GM18520 (cell line): Measurements from ENCODE around the gene RUFY3.
"Not testable (repeated sequence)": the region's sequence is repeated elsewhere in the genome, so short reads cannot be mapped to it uniquely, and the experiment has no call there.

Experiments
- ATAC-seq: cut with Tn5 transposase; IDR thresholded peaks from one replicate; pipeline ENCODE4 v1.9.1; 2021; ENCODE audit not compliant: unreplicated experiment

Gene RUFY3, protein sequence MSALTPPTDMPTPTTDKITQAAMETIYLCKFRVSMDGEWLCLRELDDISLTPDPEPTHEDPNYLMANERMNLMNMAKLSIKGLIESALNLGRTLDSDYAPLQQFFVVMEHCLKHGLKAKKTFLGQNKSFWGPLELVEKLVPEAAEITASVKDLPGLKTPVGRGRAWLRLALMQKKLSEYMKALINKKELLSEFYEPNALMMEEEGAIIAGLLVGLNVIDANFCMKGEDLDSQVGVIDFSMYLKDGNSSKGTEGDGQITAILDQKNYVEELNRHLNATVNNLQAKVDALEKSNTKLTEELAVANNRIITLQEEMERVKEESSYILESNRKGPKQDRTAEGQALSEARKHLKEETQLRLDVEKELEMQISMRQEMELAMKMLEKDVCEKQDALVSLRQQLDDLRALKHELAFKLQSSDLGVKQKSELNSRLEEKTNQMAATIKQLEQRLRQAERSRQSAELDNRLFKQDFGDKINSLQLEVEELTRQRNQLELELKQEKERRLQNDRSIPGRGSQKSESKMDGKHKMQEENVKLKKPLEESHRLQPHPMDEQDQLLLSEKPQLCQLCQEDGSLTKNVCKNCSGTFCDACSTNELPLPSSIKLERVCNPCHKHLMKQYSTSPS

GRCh38 chr4:70721747-70722146 lies at the start of gene RUFY3:
RUFY3 (plus strand) TSS chr4:70721964; CDS start chr4:70722574, 610 bp downstream.
- ATAC-seq: no peak

DNA sequence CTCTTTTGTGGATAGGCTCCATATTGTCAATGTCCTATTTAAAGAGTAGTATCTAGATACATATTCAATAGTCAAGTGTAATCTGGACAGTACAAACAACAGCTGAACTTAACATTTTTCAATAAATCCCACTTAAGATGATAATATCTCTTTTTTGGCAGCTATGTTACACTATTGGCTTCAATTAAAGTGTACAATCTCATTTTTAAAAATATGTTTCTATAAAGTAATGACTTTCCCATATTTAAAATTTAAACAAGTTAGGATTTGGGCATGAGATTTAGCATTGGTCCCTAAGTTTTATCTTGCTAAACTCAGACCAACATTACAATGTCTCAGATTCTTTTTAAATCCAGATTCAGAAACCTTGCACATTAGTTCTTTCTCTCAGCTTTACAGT lies 47.6 kb upstream of the RUFY3 start:
- ATAC-seq: no peak

GRCh38 chr4:70674731-70675130 lies 47.0 kb upstream of the RUFY3 start:
- ATAC-seq: no peak

GRCh38 chr4:70676554-70677090 lies 45.1 kb upstream of the RUFY3 start:
- ATAC-seq: no peak

- ATAC-seq: peak; percentile 57
Observed at GRCh38 chr4:70678383-70678999, 43.3 kb upstream of the RUFY3 start.

DNA sequence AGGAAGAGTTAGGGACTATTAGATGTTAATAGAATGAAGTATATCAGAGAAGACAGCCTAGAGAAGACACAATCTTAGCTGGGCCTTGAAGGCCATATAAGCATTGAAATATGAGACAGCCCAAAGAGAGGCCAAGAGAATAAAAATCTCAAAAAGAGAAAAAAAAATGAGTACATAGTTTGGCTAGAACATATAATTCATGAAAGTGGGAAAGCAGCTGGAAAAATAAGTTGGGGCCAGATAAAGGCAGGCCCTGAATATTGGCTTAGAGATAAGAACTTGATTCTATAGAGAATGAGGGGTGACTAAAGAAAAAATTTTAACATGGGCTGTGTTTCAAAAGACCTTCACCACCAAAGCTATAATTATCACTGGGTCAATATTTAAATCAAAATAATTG lies 40.8 kb upstream of the RUFY3 start:
- no peak for ATAC-seq

GRCh38 chr4:70681704-70682103 lies 40.1 kb upstream of the RUFY3 start:
- peak; percentile 34 for ATAC-seq

GRCh38 chr4:70682142-70682541 lies 39.6 kb upstream of the RUFY3 start:
- not testable (repeated sequence) for ATAC-seq

DNA sequence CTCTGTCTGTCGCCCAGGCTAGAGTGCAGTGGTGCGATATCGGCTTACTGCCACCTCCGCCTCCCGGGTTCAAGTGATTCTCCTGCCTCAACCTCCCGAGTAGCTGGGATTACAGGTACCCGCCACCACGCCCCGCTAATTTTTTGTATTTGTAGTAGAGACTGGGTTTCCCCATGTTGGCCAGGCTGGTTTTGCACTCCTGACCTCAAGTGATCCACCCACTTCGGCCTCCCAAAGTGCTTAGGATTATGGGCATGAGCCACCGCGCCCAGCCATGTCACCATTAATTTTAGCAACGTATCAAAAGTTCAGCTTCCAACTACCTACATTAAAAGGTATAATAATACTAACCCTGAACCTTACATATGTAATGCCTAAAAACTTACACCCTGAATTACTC lies 34.4 kb upstream of the RUFY3 start:
- no peak for ATAC-seq

- ATAC-seq: peak; percentile 94
Observed at GRCh38 chr4:70687821-70688794, 33.7 kb upstream of the RUFY3 start, which contains the start of gene UTP3. UTP3 (plus strand) TSS chr4:70688532; CDS start chr4:70688678, 146 bp downstream.

GRCh38 chr4:70688795-70689231 lies 33.0 kb upstream of the RUFY3 start:
- ATAC-seq: no peak

- no peak for ATAC-seq
Observed at GRCh38 chr4:70691661-70692060, 30.1 kb upstream of the RUFY3 start.

GRCh38 chr4:70694633-70695032 lies 27.1 kb upstream of the RUFY3 start:
- not testable (repeated sequence) for ATAC-seq

- ATAC-seq: not testable (repeated sequence)
Observed at GRCh38 chr4:70698435-70698834, 23.3 kb upstream of the RUFY3 start.

- ATAC-seq: no peak
Observed at GRCh38 chr4:70700712-70701111, 21.1 kb upstream of the RUFY3 start.

DNA sequence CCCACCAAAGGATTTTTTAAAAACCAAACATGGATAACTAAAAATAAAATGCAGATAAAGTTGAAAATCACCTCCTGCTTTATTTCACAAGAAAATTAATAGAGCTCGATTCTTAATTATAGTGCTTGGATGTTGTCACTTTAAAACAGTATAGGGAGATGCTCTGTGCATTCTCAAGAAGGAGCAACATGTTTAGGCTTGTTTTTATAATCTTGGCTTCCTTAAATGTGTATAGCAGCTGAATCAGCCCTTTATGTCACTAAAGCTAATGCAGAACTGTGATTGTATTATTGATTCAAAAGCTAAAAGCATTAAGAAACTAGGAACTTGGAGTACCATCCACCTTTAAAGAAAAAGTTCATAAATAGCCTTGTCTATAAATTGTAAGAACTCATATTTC lies 20.5 kb upstream of the RUFY3 start:
- no peak for ATAC-seq

DNA sequence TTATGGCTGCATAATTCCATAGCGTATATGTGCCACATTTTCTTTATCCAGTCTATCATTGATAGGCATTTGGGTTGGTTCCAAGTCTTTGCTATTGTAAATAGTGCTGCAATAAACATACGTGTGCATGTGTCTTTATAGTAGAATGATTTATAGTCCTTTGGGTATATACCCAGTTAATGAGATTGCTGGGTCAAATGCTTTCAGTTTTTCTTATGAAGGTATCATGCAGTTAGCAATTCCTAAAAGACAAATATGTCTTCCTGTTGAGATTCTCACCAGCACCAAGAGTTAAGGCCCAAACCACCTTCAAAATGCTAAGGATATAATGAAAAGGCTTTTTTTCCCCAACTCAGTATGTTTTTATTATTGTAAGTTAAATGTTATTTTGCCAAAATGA lies 19.2 kb upstream of the RUFY3 start:
- ATAC-seq: not testable (repeated sequence)

GRCh38 chr4:70703619-70704214 lies 18.0 kb upstream of the RUFY3 start:
- ATAC-seq: no peak

DNA sequence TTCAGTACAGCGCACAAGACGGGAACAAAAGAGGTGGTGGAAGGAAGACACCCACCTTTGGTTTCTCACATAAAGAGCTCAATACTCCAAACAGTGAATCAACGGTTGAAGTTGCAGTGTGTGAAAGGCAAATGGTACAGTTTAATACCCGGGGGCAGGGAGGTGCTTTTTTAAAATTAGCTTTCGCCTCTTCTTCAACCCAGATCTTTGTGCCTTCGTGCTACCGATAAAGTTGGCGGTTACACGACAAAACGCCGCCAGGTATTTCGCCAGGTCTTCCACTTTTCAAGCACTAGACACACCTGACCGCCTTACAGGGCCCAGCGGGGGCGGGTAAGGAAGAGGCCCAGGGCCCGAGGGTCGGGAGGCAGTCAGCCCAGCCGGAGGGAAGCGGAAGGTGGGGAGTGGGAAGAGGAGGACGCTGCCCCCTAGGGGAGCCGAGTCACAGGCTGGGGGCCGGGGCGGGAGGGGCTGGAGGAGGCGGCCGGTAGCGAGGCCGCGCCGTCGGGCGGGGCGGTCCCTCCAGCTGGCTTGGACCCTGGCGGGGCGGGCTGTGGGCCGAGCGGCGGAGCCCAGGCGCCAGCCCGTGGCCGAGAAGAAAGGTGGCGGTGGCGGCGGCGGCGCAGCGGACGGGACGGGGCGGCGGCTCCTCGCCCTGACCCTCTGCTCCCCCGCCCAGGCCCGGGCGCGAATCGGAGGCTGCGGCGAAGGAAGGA lies 17.4 kb upstream of the RUFY3 start:
- ATAC-seq: peak; percentile 37

DNA sequence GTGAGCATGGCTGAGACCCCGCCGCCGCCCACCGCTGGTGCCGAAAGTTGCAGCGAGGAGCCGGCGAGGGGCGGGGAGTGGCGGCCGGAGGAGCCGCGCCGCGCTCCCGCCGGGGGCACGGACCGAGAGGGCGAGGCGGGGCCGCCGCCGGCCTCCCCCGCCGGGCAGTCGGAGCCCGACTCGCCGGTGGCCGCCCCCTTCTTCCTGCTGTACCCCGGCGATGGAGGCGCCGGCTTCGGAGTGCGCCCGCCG lies 16.9 kb upstream of the RUFY3 start:
- ATAC-seq: peak; percentile 27
